ENCODE results near the gene FBXO38. TPM values are rescaled to one million over a fixed set of nuclear protein-coding genes. Genes with fewer than 3 reads are reported as not detected.

Gene FBXO38
- total and polyA plus RNA-seq, 9 of the 15 experiments (the other 6 are each of a cell fraction or from before 2014, with no cell fraction given): 7.4 to 39.4 (median 29.3) TPM

DNA sequence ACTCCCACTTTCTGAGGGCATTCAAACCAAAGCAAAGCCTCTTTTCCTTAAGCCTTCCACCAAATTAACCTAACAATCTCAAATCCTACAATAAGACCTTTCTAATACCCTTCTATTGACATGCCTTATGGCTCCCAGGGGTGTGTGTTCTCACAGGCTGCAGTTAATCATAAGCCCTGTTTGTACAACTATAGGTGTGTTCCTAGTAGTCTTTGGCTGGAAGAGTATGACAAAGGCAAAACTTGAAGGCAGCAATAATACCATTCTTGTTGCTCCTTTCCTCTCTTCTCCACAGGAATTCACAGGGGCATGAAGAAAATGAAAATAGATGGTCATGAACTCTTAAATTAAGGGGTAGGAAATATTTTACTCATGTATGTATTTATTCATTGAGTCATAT lies 10.9 kb upstream of the FBXO38 start:
- CTCF ChIA-PET (ENCODE audit: low intra/inter-chr PET ratio): interaction anchor here (0.6 to 0.9 kb wide), 2 partner anchors 194 to 435 kb away, joined by 3 read pairs; no protein-coding TSS in a partner anchor
- in situ Hi-C loops (cut with MboI) (loop anchor here (10.0 kb wide), 1 partner anchor 188 kb away; no protein-coding TSS in a partner anchor), intact Hi-C loops (cut with micrococcal nuclease) (no loop called here)
- no peak overlapping the region for H3K4me3 ChIP-seq
- FAIRE-seq (no peak), DNase-seq (ENCODE audit: extremely low read depth in 1 of 4, low spot score in 3 of 4) (no peak), ATAC-seq (no peak)
- no peaks in the 10 kb centered on the region for H3K9me3 ChIP-seq (replicated peaks; ENCODE audit: control insufficient read depth, insufficient read depth, low read depth, low read length)
- POLR2A ChIA-PET: interaction anchor here (0.6 to 1.4 kb wide), 2 partner anchors 11 kb away, joined by 4 read pairs; partner anchors contain the start of gene FBXO38
- H3K27ac ChIP-seq (ENCODE audit: extremely low read depth, low read depth, low read length): no peak overlapping the region
- no peak overlapping the region for H3K4me2 ChIP-seq (ENCODE audit: insufficient read depth, low read length)
- H3K4me1 ChIP-seq (replicated peaks in 1 of 2; ENCODE audit: control insufficient read depth in 2 of 2, insufficient read depth in 2 of 2, low read length in 2 of 2): no peaks in the 10 kb centered on the region
- BruUV-seq (replicated peaks): no TSS peak
- H3K79me2 ChIP-seq (ENCODE audit: control insufficient read depth, insufficient read depth, low read length): no peaks in the 10 kb centered on the region
- H3K9ac ChIP-seq (ENCODE audit: insufficient read depth in 1 of 2, low read depth in 2 of 2, low read length in 2 of 2): no peak overlapping the region
- H4K20me1 ChIP-seq (replicated peaks; ENCODE audit: control insufficient read depth, insufficient read depth, low read length): no peaks in the 10 kb centered on the region
- H3K27me3 ChIP-seq (ENCODE audit: control insufficient read depth in 2 of 2, insufficient read depth in 2 of 2, low read length in 2 of 2): no peaks in the 10 kb centered on the region; a peak in 1 of 5 replicates
- no peaks in the 10 kb centered on the region for H3K9me1 ChIP-seq (ENCODE audit: control insufficient read depth, insufficient read depth, low read length)
- no peak overlapping the region for H2AFZ ChIP-seq (ENCODE audit: low read depth, low read length)
- TF ChIP-seq SOX6 (IDR thresholded peaks at IDR 0.05) (no peak), CBX1 (IDR thresholded peaks at IDR 0.05; ENCODE audit: low read depth) (no peak), EP300 (IDR thresholded peaks at IDR 0.05; ENCODE audit: low read length) (no peak), KLF13 (tag; IDR thresholded peaks at IDR 0.05; ENCODE audit: borderline replicate concordance, low read depth) (no peak), NR2C1 (IDR thresholded peaks at IDR 0.05) (no peak), NR2C1 (tag; IDR thresholded peaks at IDR 0.05) (no peak), ZNF282 (CRISPR knock-in tag; IDR thresholded peaks at IDR 0.05) (no peak), SMARCE1 (IDR thresholded peaks at IDR 0.05) (no peak), ZNF507 (tag; conservative IDR thresholded peaks at IDR 0.05) (no peak), FOSL1 (tag; conservative IDR thresholded peaks at IDR 0.05) (no peak), CBX2 (IDR thresholded peaks at IDR 0.05; ENCODE audit: insufficient read depth, low read length, poor library complexity, severe bottlenecking) (no peak), CBFB (CRISPR knock-in tag; IDR thresholded peaks at IDR 0.05) (no peak), TAF7 (tag; IDR thresholded peaks at IDR 0.05) (no peak)
- TF ChIP-seq, protein P1, sequence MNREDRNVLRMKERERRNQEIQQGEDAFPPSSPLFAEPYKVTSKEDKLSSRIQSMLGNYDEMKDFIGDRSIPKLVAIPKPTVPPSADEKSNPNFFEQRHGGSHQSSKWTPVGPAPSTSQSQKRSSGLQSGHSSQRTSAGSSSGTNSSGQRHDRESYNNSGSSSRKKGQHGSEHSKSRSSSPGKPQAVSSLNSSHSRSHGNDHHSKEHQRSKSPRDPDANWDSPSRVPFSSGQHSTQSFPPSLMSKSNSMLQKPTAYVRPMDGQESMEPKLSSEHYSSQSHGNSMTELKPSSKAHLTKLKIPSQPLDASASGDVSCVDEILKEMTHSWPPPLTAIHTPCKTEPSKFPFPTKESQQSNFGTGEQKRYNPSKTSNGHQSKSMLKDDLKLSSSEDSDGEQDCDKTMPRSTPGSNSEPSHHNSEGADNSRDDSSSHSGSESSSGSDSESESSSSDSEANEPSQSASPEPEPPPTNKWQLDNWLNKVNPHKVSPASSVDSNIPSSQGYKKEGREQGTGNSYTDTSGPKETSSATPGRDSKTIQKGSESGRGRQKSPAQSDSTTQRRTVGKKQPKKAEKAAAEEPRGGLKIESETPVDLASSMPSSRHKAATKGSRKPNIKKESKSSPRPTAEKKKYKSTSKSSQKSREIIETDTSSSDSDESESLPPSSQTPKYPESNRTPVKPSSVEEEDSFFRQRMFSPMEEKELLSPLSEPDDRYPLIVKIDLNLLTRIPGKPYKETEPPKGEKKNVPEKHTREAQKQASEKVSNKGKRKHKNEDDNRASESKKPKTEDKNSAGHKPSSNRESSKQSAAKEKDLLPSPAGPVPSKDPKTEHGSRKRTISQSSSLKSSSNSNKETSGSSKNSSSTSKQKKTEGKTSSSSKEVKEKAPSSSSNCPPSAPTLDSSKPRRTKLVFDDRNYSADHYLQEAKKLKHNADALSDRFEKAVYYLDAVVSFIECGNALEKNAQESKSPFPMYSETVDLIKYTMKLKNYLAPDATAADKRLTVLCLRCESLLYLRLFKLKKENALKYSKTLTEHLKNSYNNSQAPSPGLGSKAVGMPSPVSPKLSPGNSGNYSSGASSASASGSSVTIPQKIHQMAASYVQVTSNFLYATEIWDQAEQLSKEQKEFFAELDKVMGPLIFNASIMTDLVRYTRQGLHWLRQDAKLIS (CRISPR knock-in tag; IDR thresholded peaks at IDR 0.05): no peak
- TF ChIP-seq, protein P2, sequence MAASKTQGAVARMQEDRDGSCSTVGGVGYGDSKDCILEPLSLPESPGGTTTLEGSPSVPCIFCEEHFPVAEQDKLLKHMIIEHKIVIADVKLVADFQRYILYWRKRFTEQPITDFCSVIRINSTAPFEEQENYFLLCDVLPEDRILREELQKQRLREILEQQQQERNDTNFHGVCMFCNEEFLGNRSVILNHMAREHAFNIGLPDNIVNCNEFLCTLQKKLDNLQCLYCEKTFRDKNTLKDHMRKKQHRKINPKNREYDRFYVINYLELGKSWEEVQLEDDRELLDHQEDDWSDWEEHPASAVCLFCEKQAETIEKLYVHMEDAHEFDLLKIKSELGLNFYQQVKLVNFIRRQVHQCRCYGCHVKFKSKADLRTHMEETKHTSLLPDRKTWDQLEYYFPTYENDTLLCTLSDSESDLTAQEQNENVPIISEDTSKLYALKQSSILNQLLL (CRISPR knock-in tag; IDR thresholded peaks at IDR 0.05; ENCODE audit: borderline replicate concordance): no peak
- TF ChIP-seq, protein P3, sequence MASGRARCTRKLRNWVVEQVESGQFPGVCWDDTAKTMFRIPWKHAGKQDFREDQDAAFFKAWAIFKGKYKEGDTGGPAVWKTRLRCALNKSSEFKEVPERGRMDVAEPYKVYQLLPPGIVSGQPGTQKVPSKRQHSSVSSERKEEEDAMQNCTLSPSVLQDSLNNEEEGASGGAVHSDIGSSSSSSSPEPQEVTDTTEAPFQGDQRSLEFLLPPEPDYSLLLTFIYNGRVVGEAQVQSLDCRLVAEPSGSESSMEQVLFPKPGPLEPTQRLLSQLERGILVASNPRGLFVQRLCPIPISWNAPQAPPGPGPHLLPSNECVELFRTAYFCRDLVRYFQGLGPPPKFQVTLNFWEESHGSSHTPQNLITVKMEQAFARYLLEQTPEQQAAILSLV (tag; IDR thresholded peaks at IDR 0.05): no peak
- TF ChIP-seq, protein P4, sequence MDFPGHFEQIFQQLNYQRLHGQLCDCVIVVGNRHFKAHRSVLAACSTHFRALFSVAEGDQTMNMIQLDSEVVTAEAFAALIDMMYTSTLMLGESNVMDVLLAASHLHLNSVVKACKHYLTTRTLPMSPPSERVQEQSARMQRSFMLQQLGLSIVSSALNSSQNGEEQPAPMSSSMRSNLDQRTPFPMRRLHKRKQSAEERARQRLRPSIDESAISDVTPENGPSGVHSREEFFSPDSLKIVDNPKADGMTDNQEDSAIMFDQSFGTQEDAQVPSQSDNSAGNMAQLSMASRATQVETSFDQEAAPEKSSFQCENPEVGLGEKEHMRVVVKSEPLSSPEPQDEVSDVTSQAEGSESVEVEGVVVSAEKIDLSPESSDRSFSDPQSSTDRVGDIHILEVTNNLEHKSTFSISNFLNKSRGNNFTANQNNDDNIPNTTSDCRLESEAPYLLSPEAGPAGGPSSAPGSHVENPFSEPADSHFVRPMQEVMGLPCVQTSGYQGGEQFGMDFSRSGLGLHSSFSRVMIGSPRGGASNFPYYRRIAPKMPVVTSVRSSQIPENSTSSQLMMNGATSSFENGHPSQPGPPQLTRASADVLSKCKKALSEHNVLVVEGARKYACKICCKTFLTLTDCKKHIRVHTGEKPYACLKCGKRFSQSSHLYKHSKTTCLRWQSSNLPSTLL (IDR thresholded peaks at IDR 0.05): no peak
- no peaks in the 10 kb centered on the region for H3K36me3 ChIP-seq (ENCODE audit: control insufficient read depth, insufficient read depth, low read length)

Measured in K562 (cell line).